H9 (cell line): ENCODE data around the gene C20orf144. TPM values are rescaled to one million over a fixed set of nuclear protein-coding genes. Genes with fewer than 3 reads are reported as not detected.

Source experiments
- DNase-seq: peaks from one replicate; pipeline ENCODE4 v3.0.0-alpha.2; 2017
- H2AFZ ChIP-seq: one replicate; pipeline ENCODE4 v1.6.1; 2013; ENCODE audit warnings: mild to moderate bottlenecking, low read length, control low read depth, moderate library complexity
- H2AK5ac ChIP-seq: 2 replicates; pipeline ENCODE4 v1.6.1; 2013; ENCODE audit warnings: low read length, control low read depth, mixed read lengths; ENCODE audit not compliant: insufficient read length
- H2BK120ac ChIP-seq: one replicate; pipeline ENCODE4 v1.6.1; 2013; ENCODE audit warnings: low read depth, mild to moderate bottlenecking, low read length, control low read depth, inconsistent platforms; ENCODE audit not compliant: poor library complexity, severe bottlenecking
- H2BK12ac ChIP-seq: 2 replicates; pipeline ENCODE4 v1.6.1; 2013; ENCODE audit warnings: low read length, control low read depth, mixed read lengths, low read depth; ENCODE audit not compliant: insufficient read length
- H2BK15ac ChIP-seq: 2 replicates; pipeline ENCODE4 v1.6.1; 2013; ENCODE audit warnings: low read depth, low read length, control low read depth
- H2BK20ac ChIP-seq: one replicate; pipeline ENCODE4 v1.6.1; 2013; ENCODE audit warnings: low read depth, mild to moderate bottlenecking, low read length, control low read depth, inconsistent platforms; ENCODE audit not compliant: poor library complexity, severe bottlenecking
- H2BK5ac ChIP-seq: 2 replicates; pipeline ENCODE4 v1.6.1; 2013; ENCODE audit warnings: low read length, control low read depth, mixed read lengths; ENCODE audit not compliant: insufficient read length
- H3K14ac ChIP-seq: 2 replicates; pipeline ENCODE4 v1.6.1; 2013; ENCODE audit warnings: low read length, control low read depth; ENCODE audit not compliant: insufficient read depth
- H3K18ac ChIP-seq: 2 replicates; pipeline ENCODE4 v1.6.1; 2013; ENCODE audit warnings: low read depth, mild to moderate bottlenecking, mixed read lengths, low read length, control low read depth; ENCODE audit not compliant: insufficient read length
- H3K23ac ChIP-seq: 2 replicates; pipeline ENCODE4 v1.6.1; 2013; ENCODE audit warnings: low read length, control low read depth, mixed read lengths, low read depth; ENCODE audit not compliant: insufficient read length
- H3K23me2 ChIP-seq: 2 replicates; pipeline ENCODE4 v1.6.1; 2013; ENCODE audit warnings: low read depth, mild to moderate bottlenecking, mixed read lengths, low read length, control low read depth; ENCODE audit not compliant: insufficient read length, poor library complexity, severe bottlenecking
- H3K27ac ChIP-seq: 2 replicates; pipeline ENCODE4 v1.5.1; 2013; ENCODE audit warnings: low read length, control low read depth, mixed read lengths, low read depth; ENCODE audit not compliant: insufficient read length
- H3K27me3 ChIP-seq: 2 replicates; pipeline ENCODE4 v1.6.1; 2013; ENCODE audit warnings: low read length, control low read depth, inconsistent platforms; ENCODE audit not compliant: insufficient read depth
- H3K4ac ChIP-seq: 2 replicates; pipeline ENCODE4 v1.6.1; 2013; ENCODE audit warnings: low read depth, mild to moderate bottlenecking, control low read depth, inconsistent platforms, low read length, moderate library complexity
- H3K4me1 ChIP-seq: 2 replicates; pipeline ENCODE4 v1.6.1; 2013; ENCODE audit warnings: low read length, control low read depth, inconsistent platforms; ENCODE audit not compliant: insufficient read depth
- H3K4me2 ChIP-seq: 2 replicates; pipeline ENCODE4 v1.6.1; 2013; ENCODE audit warnings: low read length, control low read depth, mixed read lengths; ENCODE audit not compliant: insufficient read length, insufficient read depth
- H3K56ac ChIP-seq: 2 replicates; pipeline ENCODE4 v1.6.1; 2013; ENCODE audit warnings: low read depth, mild to moderate bottlenecking, mixed read lengths, low read length, control low read depth; ENCODE audit not compliant: insufficient read length
- H3K79me1 ChIP-seq: 2 replicates; pipeline ENCODE4 v1.6.1; 2013; ENCODE audit warnings: low read depth, mild to moderate bottlenecking, moderate library complexity, low read length, control low read depth, inconsistent platforms; ENCODE audit not compliant: insufficient read depth, poor library complexity, severe bottlenecking
- H3K79me2 ChIP-seq: 2 replicates; pipeline ENCODE4 v1.6.1; 2013; ENCODE audit warnings: low read length, control low read depth, inconsistent platforms; ENCODE audit not compliant: insufficient read depth
- H3K9ac ChIP-seq: 2 replicates; pipeline ENCODE4 v1.6.1; 2013; ENCODE audit warnings: low read length, control low read depth, mixed read lengths; ENCODE audit not compliant: insufficient read length; ENCODE audit errors: extremely low read depth
- H3K9me3 ChIP-seq: one replicate; pipeline ENCODE4 v1.6.1; 2013; ENCODE audit warnings: low read depth, low read length, inconsistent platforms; ENCODE audit not compliant: control insufficient read depth
- H3T11ph ChIP-seq: one replicate; pipeline ENCODE4 v1.6.1; 2013; ENCODE audit warnings: mild to moderate bottlenecking, low read length, control low read depth, inconsistent platforms
- H4K20me1 ChIP-seq: one replicate; pipeline ENCODE4 v1.6.1; 2013; ENCODE audit not compliant: control insufficient read depth, insufficient read length, insufficient read depth
- H4K5ac ChIP-seq: 2 replicates; pipeline ENCODE4 v1.6.1; 2013; ENCODE audit warnings: low read depth, mild to moderate bottlenecking, mixed read lengths, low read length, control low read depth; ENCODE audit not compliant: insufficient read length
- H4K8ac ChIP-seq: replicated peaks from 2 replicates; pipeline ENCODE4 v1.6.1; 2013; ENCODE audit warnings: low read length, control low read depth, mixed read lengths, low read depth; ENCODE audit not compliant: insufficient read length
- H4K91ac ChIP-seq: 2 replicates; pipeline ENCODE4 v1.6.1; 2013; ENCODE audit warnings: low read depth, mild to moderate bottlenecking, moderate library complexity, mixed read lengths, low read length, control low read depth; ENCODE audit not compliant: insufficient read length
- H3K27ac Mint-ChIP-seq, 3 experiments: 2 replicates in 2 of 3; 3 replicates in 1 of 3; pipeline ENCODE4 v1.8.0; 2020 to 2021; ENCODE audit warnings: mixed read lengths in 3 of 3, mild to moderate bottlenecking in 1 of 3, moderate library complexity in 1 of 3
- H3K27me3 Mint-ChIP-seq: 2 replicates; pipeline ENCODE4 v1.8.0; 2021; ENCODE audit warnings: low read depth, mild to moderate bottlenecking, moderate library complexity, mixed read lengths
- H3K36me3 Mint-ChIP-seq, 3 experiments: 2 replicates in 2 of 3; 3 replicates in 1 of 3; pipeline ENCODE4 v1.8.0; 2020 to 2021; ENCODE audit warnings: low read depth in 3 of 3, mixed read lengths in 3 of 3; ENCODE audit not compliant: insufficient read depth in 1 of 3
- H3K4me1 Mint-ChIP-seq, 2 experiments: 2 replicates each; pipeline ENCODE4 v1.8.0; 2020; ENCODE audit warnings: mixed read lengths in 2 of 2
- H3K4me3 Mint-ChIP-seq, 2 experiments: 2 replicates in 1 of 2; 3 replicates in 1 of 2; pipeline ENCODE4 v1.8.0; 2020 to 2021; ENCODE audit warnings: mild to moderate bottlenecking in 2 of 2, mixed read lengths in 2 of 2, moderate library complexity in 1 of 2
- H3K9me3 Mint-ChIP-seq, 2 experiments: 2 replicates in 1 of 2; 3 replicates in 1 of 2; pipeline ENCODE4 v1.8.0; 2020; ENCODE audit warnings: mild to moderate bottlenecking in 2 of 2, mixed read lengths in 2 of 2, moderate library complexity in 1 of 2
- CTCF ChIP-seq: fragments of 200-600 bp; sonication (generic); conservative IDR thresholded peaks from 3 replicates; pipeline ENCODE4 v1.8.0; 2021; ENCODE audit warnings: antibody characterized with exemption, mild to moderate bottlenecking
- WGBS: extraction: QIAGEN DNeasy Blood & Tissue Kit; methylation state at CpG from one replicate; pipeline ENCODE4 v1.1.7; 2013; ENCODE audit warnings: missing lambda C conversion rate, low lambda C conversion rate, mixed read lengths; ENCODE audit not compliant: insufficient read length; ENCODE audit errors: extremely low coverage; 5-methylcytosine and 5-hydroxymethylcytosine counted together
- total RNA-seq: library from RNA; stranded (reverse); gene quantifications from 2 replicates; pipeline ENCODE4 v1.2.1, GENCODE V29; 2021

The C20orf144 gene
- total RNA-seq, 1 experiment from 2014 or later: 0.26 TPM

- WGBS: no CpG with 5 or more reads among the region's 84 CpGs
- no peak overlapping the region for H4K8ac ChIP-seq
- no peak overlapping the region for H3K27ac ChIP-seq
- Mint-ChIP-seq H3K9me3 (no peaks in the 10 kb centered on the region), H3K27ac (peak overlapping the region in 2 of 3 experiments; percentile 81 to 86; a peak in 3 of 7 replicates), H3K27me3 (peaks cover 4% of the 10 kb centered on the region), H3K4me3 (peak overlapping the region; percentile 81), H3K36me3 (peaks cover 6 to 37% (median 9%) of the 10 kb centered on the region in 3 experiments), H3K4me1 (peaks cover 29 to 32% of the 10 kb centered on the region in 2 experiments)
- H3K9me3 ChIP-seq: no peaks in the 10 kb centered on the region
- H2AK5ac ChIP-seq: no peak overlapping the region
- no peaks in the 10 kb centered on the region for H4K20me1 ChIP-seq
- no peak overlapping the region for H3K4ac ChIP-seq
- H3K27me3 ChIP-seq: no peaks in the 10 kb centered on the region
- peak overlapping the region; percentile 78 for H3K4me2 ChIP-seq
- no peak overlapping the region for H3K23ac ChIP-seq
- peak overlapping the region; percentile 83 for H3K18ac ChIP-seq
- peak overlapping the region; percentile 60 for H3K9ac ChIP-seq
- no peak overlapping the region for H4K5ac ChIP-seq
- H2BK15ac ChIP-seq: no peak overlapping the region
- H3K79me1 ChIP-seq: no peaks in the 10 kb centered on the region
- H3K79me2 ChIP-seq: no peaks in the 10 kb centered on the region
- H4K91ac ChIP-seq: no peak overlapping the region
- H2BK120ac ChIP-seq: no peak overlapping the region
- no peak overlapping the region for H3K56ac ChIP-seq
- H2BK20ac ChIP-seq: no peak overlapping the region
- TF ChIP-seq CTCF: no peak
- no peak overlapping the region for H3T11ph ChIP-seq
- H2BK12ac ChIP-seq: no peak overlapping the region
- peak; percentile 84 for DNase-seq
- H2AFZ ChIP-seq: no peak overlapping the region
- H2BK5ac ChIP-seq: no peak overlapping the region
- H3K23me2 ChIP-seq: peaks cover 18% of the 10 kb centered on the region
- no peaks in the 10 kb centered on the region; the same call in 1 of the 2 replicates for H3K4me1 ChIP-seq
- peak overlapping the region; percentile 90 for H3K14ac ChIP-seq
Measured at GRCh38 chr20:33663161-33664084, 1.3 kb downstream of the C20orf144 start.
